ENCODE results near the gene LCMT2. TPM values are rescaled to one million over a fixed set of nuclear protein-coding genes. Genes with fewer than 3 reads are reported as not detected.

LCMT2 gene
- total RNA-seq, 4 donors from 2014 or later, result 4.0 to 14.4 (median 9.8) TPM

DNA sequence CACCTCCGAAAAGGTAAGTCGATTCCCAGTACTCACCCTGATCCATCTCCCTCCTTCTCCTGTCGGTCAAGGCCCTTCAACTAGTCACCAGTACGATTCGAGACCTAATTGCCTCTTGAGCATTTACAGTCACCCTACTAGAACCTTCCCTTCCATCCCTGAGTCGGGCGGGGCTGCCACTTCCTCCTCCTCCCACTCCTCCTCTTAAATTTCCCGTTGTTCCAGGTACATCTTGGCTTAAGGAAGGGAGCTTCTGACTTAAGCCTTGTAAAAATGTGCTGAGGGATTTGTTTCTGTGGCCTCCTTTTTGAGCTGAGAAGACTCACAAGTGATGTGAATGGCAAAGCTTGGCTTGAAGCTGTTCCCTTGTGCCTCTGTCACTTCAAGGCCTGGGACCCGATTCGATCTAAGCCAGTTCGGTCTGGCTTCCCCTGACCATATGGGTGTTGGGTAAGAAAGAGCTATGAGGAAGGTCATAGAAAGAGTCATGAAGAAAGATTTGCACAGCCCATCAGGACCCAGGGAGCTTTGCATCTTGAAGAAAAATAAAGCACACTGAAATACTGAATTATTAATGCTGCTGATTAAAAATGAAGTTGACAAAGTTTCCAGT is 28.1 kb downstream of the LCMT2 start, which contains the start of gene TGM7:
Gene TGM7 (minus strand): TSS at position 51 of the 613 bp plus-strand sequence.
- Histone ChIP-seq H3K27me3 (peaks cover 0 to 24% of the 10 kb centered on the region in 2 donors), H3K4me3 (no peak within 1 kb of the TSS), H3K4me1 (no peaks in the 10 kb centered on the region), H3K9me3 (no peaks in the 10 kb centered on the region), H3K36me3 (no peaks in the 10 kb centered on the region), H3K27ac (no peak within 1 kb of the TSS)
- TF ChIP-seq EP300 (IDR thresholded peaks at IDR 0.05), result no peak
- TF ChIP-seq, protein P1, sequence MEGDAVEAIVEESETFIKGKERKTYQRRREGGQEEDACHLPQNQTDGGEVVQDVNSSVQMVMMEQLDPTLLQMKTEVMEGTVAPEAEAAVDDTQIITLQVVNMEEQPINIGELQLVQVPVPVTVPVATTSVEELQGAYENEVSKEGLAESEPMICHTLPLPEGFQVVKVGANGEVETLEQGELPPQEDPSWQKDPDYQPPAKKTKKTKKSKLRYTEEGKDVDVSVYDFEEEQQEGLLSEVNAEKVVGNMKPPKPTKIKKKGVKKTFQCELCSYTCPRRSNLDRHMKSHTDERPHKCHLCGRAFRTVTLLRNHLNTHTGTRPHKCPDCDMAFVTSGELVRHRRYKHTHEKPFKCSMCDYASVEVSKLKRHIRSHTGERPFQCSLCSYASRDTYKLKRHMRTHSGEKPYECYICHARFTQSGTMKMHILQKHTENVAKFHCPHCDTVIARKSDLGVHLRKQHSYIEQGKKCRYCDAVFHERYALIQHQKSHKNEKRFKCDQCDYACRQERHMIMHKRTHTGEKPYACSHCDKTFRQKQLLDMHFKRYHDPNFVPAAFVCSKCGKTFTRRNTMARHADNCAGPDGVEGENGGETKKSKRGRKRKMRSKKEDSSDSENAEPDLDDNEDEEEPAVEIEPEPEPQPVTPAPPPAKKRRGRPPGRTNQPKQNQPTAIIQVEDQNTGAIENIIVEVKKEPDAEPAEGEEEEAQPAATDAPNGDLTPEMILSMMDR (IDR thresholded peaks at IDR 0.05), result no peak
- no peak for TF ChIP-seq POLR2A (IDR thresholded peaks at IDR 0.05)
- 87 to 90% methylated on average over 11 of the region's 11 CpGs for WGBS, 2 donors
- DNase-seq (ENCODE audit: low spot score in 2 of 2), result no peak

DNA sequence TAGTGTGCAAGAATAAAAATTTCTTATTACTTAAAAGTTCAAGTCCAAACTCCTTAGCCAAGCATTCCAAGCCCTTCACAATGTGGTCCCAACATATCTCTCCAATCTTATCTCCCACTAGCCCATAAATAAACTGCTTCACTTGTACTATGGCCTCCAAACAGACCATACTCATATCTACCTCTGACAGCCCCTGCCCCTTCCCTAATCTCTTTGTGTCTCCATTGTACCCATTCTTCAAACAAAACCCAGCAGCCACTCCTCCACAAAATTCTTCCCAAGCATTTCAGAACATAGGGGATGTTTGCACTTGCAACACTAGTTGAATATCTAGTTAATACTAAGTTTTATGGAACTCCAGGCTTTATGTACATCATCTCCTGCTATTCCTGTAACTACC is 30.5 kb downstream of the LCMT2 start:
- Histone ChIP-seq H3K36me3 (no peaks in the 10 kb centered on the region), H3K4me1 (no peaks in the 10 kb centered on the region), H3K27ac (no peak overlapping the region), H3K4me3 (no peak overlapping the region), H3K9me3 (no peaks in the 10 kb centered on the region), H3K27me3 (peaks cover 0 to 35% of the 10 kb centered on the region in 2 donors)
- TF ChIP-seq POLR2A (IDR thresholded peaks at IDR 0.05) (no peak), EP300 (IDR thresholded peaks at IDR 0.05) (no peak)
- TF ChIP-seq, protein P1 (IDR thresholded peaks at IDR 0.05), result no peak
- no peak for DNase-seq (ENCODE audit: low spot score in 2 of 2)

DNA sequence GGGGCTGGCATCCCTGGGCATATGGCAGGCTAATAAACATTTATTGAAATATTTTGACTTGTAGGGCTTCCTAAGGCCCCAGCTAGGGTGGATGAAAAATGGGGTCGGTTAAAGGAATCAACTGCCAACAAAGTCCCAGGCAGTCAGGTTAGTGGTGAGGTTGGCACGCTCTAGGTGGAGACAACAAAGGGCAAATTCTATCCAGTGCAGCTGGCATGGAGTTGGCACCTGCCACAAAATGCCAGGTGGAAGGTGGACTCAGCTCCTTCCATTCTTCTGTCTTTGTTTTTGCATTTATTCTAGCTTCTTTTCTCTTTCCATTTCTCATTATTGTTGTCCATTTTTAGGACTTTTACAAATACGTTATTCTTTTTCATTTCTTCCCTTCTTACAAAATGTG is 31.0 kb downstream of the LCMT2 start:
- 92 to 93% methylated on average over 3 of the region's 3 CpGs for WGBS, 2 donors
- H3K4me1 ChIP-seq, result no peaks in the 10 kb centered on the region
- peaks cover 0 to 37% of the 10 kb centered on the region in 2 donors for H3K27me3 ChIP-seq
- no peak overlapping the region for H3K27ac ChIP-seq
- no peak for DNase-seq (ENCODE audit: low spot score in 2 of 2)
- no peak overlapping the region for H3K4me3 ChIP-seq
- no peaks in the 10 kb centered on the region for H3K9me3 ChIP-seq
- no peaks in the 10 kb centered on the region for H3K36me3 ChIP-seq
- no peak for TF ChIP-seq EP300 (IDR thresholded peaks at IDR 0.05)
- TF ChIP-seq, protein P1 (IDR thresholded peaks at IDR 0.05), result no peak
- no peak for TF ChIP-seq POLR2A (IDR thresholded peaks at IDR 0.05)

DNA sequence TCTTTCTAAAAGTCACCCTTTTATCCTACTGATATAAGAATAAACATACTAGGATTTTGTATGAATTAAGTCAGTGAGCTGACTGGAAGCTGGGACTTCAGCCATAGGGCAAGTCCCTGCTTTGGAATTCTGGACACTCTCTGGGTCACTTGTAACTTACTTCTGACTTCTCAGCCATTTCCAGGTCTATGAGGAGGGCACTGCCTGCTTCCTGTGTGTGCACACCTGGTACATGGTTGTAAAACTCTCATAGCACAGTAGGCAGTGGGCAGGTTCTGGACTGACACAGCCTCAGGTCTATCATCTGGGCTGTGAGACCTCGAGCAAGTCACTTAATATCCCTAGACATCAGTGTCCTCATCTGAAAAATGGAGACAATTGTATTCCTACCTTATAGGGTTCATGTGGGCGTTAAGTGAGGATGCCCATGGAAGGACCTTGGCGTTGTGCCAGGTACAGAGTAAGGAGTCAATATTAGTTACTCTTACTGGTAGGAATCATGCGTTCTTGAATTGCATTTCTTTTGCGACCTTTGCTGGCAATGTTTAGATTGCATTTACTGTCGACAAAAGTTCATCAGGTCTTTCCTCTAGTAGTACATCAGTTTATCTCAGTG is 36.2 kb downstream of the LCMT2 start:
- Histone ChIP-seq H3K4me1 (peaks cover 0 to 14% (median 0%) of the 10 kb centered on the region in 4 donors), H3K4me3 (no peak overlapping the region), H3K27ac (no peak overlapping the region), H3K27me3 (peaks cover 0 to 43% of the 10 kb centered on the region in 2 donors), H3K36me3 (no peaks in the 10 kb centered on the region), H3K9me3 (no peaks in the 10 kb centered on the region)
- no peak for DNase-seq (ENCODE audit: low spot score in 2 of 2)
- WGBS, 2 donors, result 55 to 57% methylated on average over 6 of the region's 6 CpGs
- TF ChIP-seq EP300 (IDR thresholded peaks at IDR 0.05), result no peak
- TF ChIP-seq, protein P1 (IDR thresholded peaks at IDR 0.05), result no peak
- no peak for TF ChIP-seq POLR2A (IDR thresholded peaks at IDR 0.05)

DNA sequence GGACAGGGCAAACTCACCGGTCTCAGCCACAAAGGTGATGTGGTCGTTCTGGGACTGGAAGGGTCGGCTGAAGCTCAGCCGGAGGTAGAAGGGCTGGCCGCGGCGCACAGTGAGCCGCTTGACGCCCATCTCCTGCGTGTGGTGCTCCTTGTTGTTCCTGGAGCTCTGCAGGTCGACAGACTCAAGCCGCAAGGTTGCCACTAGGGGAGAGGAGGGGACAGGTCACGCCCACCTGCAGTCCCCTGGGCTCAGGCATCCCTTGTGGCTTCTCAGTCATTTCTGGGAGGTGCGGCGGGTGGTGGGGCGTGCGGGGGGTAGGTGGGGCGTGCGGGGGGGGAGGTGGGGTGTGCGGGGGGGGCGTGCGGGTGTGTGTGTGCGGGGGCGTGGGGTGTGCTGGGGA is 36.9 kb downstream of the LCMT2 start:
- Histone ChIP-seq H3K4me1 (peaks cover 0 to 14% (median 0%) of the 10 kb centered on the region in 4 donors), H3K4me3 (no peak overlapping the region), H3K36me3 (no peaks in the 10 kb centered on the region), H3K9me3 (no peaks in the 10 kb centered on the region), H3K27me3 (peaks cover 0 to 38% of the 10 kb centered on the region in 2 donors), H3K27ac (no peak overlapping the region)
- DNase-seq (ENCODE audit: low spot score in 2 of 2), result no peak
- WGBS, 2 donors, result 7 to 10% methylated on average over 6 to 12 of the region's 24 CpGs
- TF ChIP-seq POLR2A (IDR thresholded peaks at IDR 0.05) (no peak), EP300 (IDR thresholded peaks at IDR 0.05) (no peak)
- TF ChIP-seq, protein P1 (IDR thresholded peaks at IDR 0.05), result no peak

All from tibial nerve (tissue), 4 donors.